ENCODE measurements around the gene CAGE1. TPM values are rescaled to one million over a fixed set of nuclear protein-coding genes. Genes with fewer than 3 reads are reported as not detected.

CAGE1 gene
- total RNA-seq, 1 donor from 2014 or later, result not detected

DNA sequence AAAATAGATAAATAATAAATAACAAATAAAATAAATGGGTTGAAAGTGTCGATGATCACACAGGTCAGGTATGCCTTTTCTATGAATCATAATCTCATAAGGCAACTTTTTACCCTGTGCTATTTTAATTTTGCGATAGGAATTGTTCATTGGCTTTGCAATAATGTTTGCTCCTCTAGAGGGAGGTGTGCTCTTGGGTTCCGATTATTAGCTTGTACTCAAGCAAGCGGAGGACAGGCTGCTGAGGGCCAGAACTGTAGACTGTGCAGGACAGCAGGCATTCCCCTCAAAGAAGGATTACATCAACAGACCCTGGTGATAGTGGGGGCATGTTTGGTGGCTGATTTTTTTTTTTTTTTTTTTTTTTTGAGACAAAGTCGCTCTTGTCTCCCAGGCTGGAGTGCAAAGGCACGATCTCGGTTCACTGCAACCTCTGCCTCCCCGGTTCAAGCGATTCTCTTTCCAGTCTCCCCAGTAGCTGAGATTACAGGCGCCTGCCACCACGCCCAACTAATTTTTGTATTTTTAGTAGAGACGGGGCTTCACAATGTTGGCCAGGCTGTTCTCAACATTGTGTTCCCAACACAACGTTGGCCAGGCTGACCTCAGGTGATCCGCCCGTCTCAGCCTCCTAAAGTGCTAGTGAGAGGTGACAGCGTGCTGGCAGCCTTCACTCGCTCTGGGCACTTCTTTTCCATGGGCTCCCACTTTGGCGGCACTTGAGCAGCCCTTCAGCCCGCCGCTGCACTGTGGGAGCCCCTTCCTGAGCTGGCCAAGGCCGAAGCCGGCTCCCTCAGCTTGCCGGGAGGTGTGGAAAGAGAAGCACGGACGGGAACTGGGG, 35.6 kb upstream of the CAGE1 start:
- FAIRE-seq (no peak), DNase-seq (ENCODE audit: low read depth) (peak; percentile 94)
- H3K27me3 ChIP-seq (ENCODE audit: control insufficient read depth, insufficient read depth, low read length), result no peaks in the 10 kb centered on the region
- no peak overlapping the region for H3K4me3 ChIP-seq (ENCODE audit: low read depth, low read length)
- TF ChIP-seq, protein P1, sequence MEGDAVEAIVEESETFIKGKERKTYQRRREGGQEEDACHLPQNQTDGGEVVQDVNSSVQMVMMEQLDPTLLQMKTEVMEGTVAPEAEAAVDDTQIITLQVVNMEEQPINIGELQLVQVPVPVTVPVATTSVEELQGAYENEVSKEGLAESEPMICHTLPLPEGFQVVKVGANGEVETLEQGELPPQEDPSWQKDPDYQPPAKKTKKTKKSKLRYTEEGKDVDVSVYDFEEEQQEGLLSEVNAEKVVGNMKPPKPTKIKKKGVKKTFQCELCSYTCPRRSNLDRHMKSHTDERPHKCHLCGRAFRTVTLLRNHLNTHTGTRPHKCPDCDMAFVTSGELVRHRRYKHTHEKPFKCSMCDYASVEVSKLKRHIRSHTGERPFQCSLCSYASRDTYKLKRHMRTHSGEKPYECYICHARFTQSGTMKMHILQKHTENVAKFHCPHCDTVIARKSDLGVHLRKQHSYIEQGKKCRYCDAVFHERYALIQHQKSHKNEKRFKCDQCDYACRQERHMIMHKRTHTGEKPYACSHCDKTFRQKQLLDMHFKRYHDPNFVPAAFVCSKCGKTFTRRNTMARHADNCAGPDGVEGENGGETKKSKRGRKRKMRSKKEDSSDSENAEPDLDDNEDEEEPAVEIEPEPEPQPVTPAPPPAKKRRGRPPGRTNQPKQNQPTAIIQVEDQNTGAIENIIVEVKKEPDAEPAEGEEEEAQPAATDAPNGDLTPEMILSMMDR (IDR thresholded peaks at IDR 0.05; ENCODE audit: insufficient read depth, low read length, severe bottlenecking), result peak; percentile 61
- no peaks in the 10 kb centered on the region for H3K36me3 ChIP-seq (ENCODE audit: control insufficient read depth, insufficient read depth, low read length)

DNA sequence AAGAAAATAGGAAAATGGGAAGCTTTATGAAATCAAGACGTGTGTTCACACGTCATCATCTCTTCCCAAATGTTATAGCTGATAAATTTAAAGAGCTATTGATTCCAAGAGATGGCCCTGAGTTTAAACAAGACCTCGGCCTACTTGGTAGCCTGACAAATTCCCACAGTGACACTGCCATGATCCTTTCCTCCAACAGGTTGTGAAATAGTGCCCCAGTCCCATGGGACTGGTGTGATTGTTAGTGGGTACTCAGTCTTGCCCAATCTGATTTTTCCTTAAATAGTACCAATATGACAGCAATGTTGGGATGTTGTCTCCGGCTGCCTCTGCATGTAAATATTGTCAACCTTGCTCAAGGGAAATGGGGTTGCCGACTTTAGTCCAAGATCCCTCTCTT, 34.5 kb upstream of the CAGE1 start:
- no peak for DNase-seq (ENCODE audit: low read depth)
- FAIRE-seq, result no peak
- H3K36me3 ChIP-seq (ENCODE audit: control insufficient read depth, insufficient read depth, low read length), result no peaks in the 10 kb centered on the region
- no peak overlapping the region for H3K4me3 ChIP-seq (ENCODE audit: low read depth, low read length)
- TF ChIP-seq, protein P1 (IDR thresholded peaks at IDR 0.05; ENCODE audit: insufficient read depth, low read length, severe bottlenecking), result no peak
- no peaks in the 10 kb centered on the region for H3K27me3 ChIP-seq (ENCODE audit: control insufficient read depth, insufficient read depth, low read length)

DNA sequence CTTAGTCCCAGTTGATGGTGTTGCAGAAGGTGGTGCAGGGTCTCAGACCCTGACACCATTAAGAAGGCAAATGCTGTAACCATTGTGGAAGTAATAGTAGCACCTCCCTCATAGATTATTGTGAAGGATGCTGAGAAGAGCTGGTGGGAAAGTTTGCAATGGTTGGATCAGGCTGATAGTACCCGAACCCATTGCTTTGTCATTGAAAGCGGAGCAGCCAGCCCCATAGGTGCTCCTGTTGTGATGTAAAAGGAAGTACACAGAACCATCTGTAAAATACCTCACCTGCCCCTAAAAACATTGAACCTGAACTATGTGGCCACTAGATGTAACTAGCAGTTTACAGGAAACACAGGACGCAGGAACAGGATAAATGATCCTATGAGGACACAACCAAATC, 31.5 kb upstream of the CAGE1 start:
- no peaks in the 10 kb centered on the region for H3K27me3 ChIP-seq (ENCODE audit: control insufficient read depth, insufficient read depth, low read length)
- FAIRE-seq, result no peak
- H3K36me3 ChIP-seq (ENCODE audit: control insufficient read depth, insufficient read depth, low read length), result peaks cover 1% of the 10 kb centered on the region
- no peak overlapping the region for H3K4me3 ChIP-seq (ENCODE audit: low read depth, low read length)
- no peak for DNase-seq (ENCODE audit: low read depth)
- TF ChIP-seq, protein P1 (IDR thresholded peaks at IDR 0.05; ENCODE audit: insufficient read depth, low read length, severe bottlenecking), result no peak

DNA sequence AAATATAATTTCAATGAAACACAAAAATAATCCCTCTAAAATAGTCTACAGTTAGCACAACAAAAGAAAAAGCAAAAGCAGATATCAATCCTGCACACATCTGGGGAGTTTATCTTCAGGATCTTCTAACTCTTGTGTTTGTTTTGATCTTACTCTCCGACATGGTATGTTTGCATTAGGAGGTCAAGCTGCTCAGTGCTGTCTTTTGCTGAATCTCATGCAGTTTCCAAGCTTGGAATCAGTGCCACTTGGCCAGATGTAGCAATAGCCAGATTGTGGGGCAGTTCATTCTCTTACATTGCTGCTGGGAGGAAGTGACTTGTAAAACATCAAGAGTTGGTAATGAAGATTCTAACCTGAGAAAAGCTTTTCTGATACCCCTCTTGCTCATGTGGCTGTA, 29.5 kb upstream of the CAGE1 start:
- Histone ChIP-seq H3K36me3 (ENCODE audit: control insufficient read depth, insufficient read depth, low read length) (peaks cover 6% of the 10 kb centered on the region), H3K4me3 (ENCODE audit: low read depth, low read length) (no peak overlapping the region), H3K27me3 (ENCODE audit: control insufficient read depth, insufficient read depth, low read length) (no peaks in the 10 kb centered on the region)
- DNase-seq (ENCODE audit: low read depth) (no peak), FAIRE-seq (no peak)
- TF ChIP-seq, protein P1 (IDR thresholded peaks at IDR 0.05; ENCODE audit: insufficient read depth, low read length, severe bottlenecking), result no peak

DNA sequence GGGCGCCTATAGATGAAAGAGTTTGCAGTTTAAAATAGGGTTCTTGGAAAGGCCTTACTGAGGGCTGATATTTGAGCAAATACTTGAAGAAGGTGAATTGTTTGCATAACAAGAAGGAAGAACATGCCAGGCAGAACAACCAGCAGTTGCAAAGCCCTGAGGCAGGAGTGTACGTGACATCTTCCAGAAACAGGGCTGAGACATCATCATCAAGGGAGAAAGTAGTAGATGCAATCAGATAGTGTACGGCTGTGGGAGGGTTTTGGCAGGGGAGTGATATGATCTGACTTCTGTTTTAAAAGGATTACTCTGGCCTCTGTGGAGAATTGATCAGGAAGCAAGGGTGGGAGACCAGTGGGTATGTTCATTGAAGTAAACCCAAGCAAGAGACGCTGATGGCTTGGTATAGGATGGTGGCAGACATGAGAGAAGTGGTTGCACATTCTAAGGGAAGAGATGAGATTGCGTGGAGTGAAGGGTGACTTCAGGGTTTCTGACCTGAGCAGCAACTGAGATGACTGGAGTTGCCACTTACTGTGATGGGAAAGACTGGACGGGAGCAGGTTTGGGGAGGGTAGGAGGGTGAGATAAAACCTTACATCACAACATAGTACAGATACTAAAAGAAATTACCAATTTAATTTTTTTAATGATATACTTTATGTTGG, 28.8 kb upstream of the CAGE1 start:
- DNase-seq (ENCODE audit: low read depth) (peak; percentile 84), FAIRE-seq (no peak)
- Histone ChIP-seq H3K27me3 (ENCODE audit: control insufficient read depth, insufficient read depth, low read length) (no peaks in the 10 kb centered on the region), H3K4me3 (ENCODE audit: low read depth, low read length) (no peak overlapping the region), H3K36me3 (ENCODE audit: control insufficient read depth, insufficient read depth, low read length) (peaks cover 9% of the 10 kb centered on the region)
- TF ChIP-seq, protein P1 (IDR thresholded peaks at IDR 0.05; ENCODE audit: insufficient read depth, low read length, severe bottlenecking), result no peak
